HepG2 (cell line): ENCODE measurements around the gene PTGIR. TPM values are rescaled to one million over a fixed set of nuclear protein-coding genes. Genes with fewer than 3 reads are reported as not detected.

Experiments used
- ARNTL ChIP-seq: sonication (generic); formaldehyde crosslinking; IDR thresholded peaks from 2 replicates; pipeline ENCODE4 v1.4.0; 2020; ENCODE audit warnings: mild to moderate bottlenecking, missing genetic modification reagents
- DNMT1 ChIP-seq: sonication (generic); formaldehyde crosslinking; IDR thresholded peaks from 2 replicates; pipeline ENCODE4 v1.5.1; 2020; ENCODE audit warnings: mild to moderate bottlenecking, missing genetic modification reagents
- DPF2 ChIP-seq: sonication (generic); formaldehyde crosslinking; IDR thresholded peaks from 2 replicates; pipeline ENCODE4 v1.4.0; 2020; ENCODE audit warnings: mild to moderate bottlenecking, low read depth, missing genetic modification reagents, borderline replicate concordance
- FOXA1 ChIP-seq, 2 experiments: fragments of 450-650 bp in 1 of 2; sonication (generic) in 1 of 2; formaldehyde crosslinking in 1 of 2; IDR thresholded peaks; 2 replicates each; pipeline versions ENCODE4 v1.4.0 to v1.6.1; 2016 to 2020; ENCODE audit warnings: missing genetic modification reagents in 1 of 2
- GATAD2A ChIP-seq: IDR thresholded peaks from 2 replicates; pipeline ENCODE4 v1.6.1; 2016
- KMT2B ChIP-seq: IDR thresholded peaks from 2 replicates; pipeline ENCODE4 v1.6.1; 2016; ENCODE audit warnings: missing genetic modification reagents, missing compliant biosample characterization
- MTF1 ChIP-seq: sonication (generic); formaldehyde crosslinking; IDR thresholded peaks from 2 replicates; pipeline ENCODE4 v1.5.0; 2020; ENCODE audit warnings: missing genetic modification reagents
- MYC ChIP-seq: sonication (generic); formaldehyde crosslinking; IDR thresholded peaks from 2 replicates; pipeline ENCODE4 v1.9.0; 2021; ENCODE audit warnings: missing genetic modification reagents, borderline replicate concordance
- SRSF9 ChIP-seq: fragments of 200-400 bp; formaldehyde crosslinking; IDR thresholded peaks from 2 replicates; pipeline ENCODE4 v1.6.1; 2018; ENCODE audit warnings: borderline replicate concordance, mild to moderate bottlenecking, low read depth, low read length; ENCODE audit not compliant: insufficient read depth, poor library complexity, severe bottlenecking
- TRAFD1 ChIP-seq: sonication (generic); formaldehyde crosslinking; IDR thresholded peaks from 2 replicates; pipeline ENCODE4 v1.5.1; 2020; ENCODE audit warnings: missing genetic modification reagents, mild to moderate bottlenecking, borderline replicate concordance
- ZBTB40 ChIP-seq, 2 experiments: fragments of 450-650 bp in 1 of 2; sonication (generic) in 1 of 2; formaldehyde crosslinking in 1 of 2; IDR thresholded peaks; 2 replicates each; pipeline versions ENCODE4 v1.6.1 to v1.8.0; 2016 to 2022; ENCODE audit warnings: antibody characterized with exemption in 1 of 2, mild to moderate bottlenecking in 1 of 2, missing genetic modification reagents in 1 of 2
- ZNF143 ChIP-seq: sonication (generic); formaldehyde crosslinking; IDR thresholded peaks from 2 replicates; pipeline ENCODE4 v1.4.0; 2020; ENCODE audit warnings: missing genetic modification reagents
- ZNF225 ChIP-seq: sonication (generic); formaldehyde crosslinking; IDR thresholded peaks from 2 replicates; pipeline ENCODE4 v1.4.0; 2020; ENCODE audit warnings: mild to moderate bottlenecking, missing genetic modification reagents
- ZNF292 ChIP-seq: sonication (generic); formaldehyde crosslinking; IDR thresholded peaks from 2 replicates; pipeline ENCODE4 v1.8.1; 2022; ENCODE audit warnings: mild to moderate bottlenecking, low read depth, missing genetic modification reagents, borderline replicate concordance
- ZNF703 ChIP-seq: sonication (generic); formaldehyde crosslinking; IDR thresholded peaks from 2 replicates; pipeline ENCODE4 v1.5.1; 2020; ENCODE audit warnings: missing genetic modification reagents, mild to moderate bottlenecking, moderate library complexity, borderline replicate concordance
- ZNF839 ChIP-seq: sonication (generic); formaldehyde crosslinking; IDR thresholded peaks from 2 replicates; pipeline ENCODE4 v1.4.0; 2020; ENCODE audit warnings: missing genetic modification reagents, mild to moderate bottlenecking, borderline replicate concordance
- ZZZ3 ChIP-seq: sonication (generic); formaldehyde crosslinking; IDR thresholded peaks from 2 replicates; pipeline ENCODE4 v1.4.0; 2020; ENCODE audit warnings: missing genetic modification reagents, mild to moderate bottlenecking, borderline replicate concordance
- polyA plus RNA-seq, 8 experiments: library from polyadenylated mRNA; depleted of rRNA in 3 of 8; stranded (reverse) in 7 of 8; unstranded in 1 of 8; fragments of >200 nt; fragmentation: Illumina TruSeq in 4 of 8; extraction: Trizol in 4 of 8; gene quantifications; 2 replicates each; pipeline versions ENCODE4 v1.2.1 to v1.2.3, GENCODE V29; 2011 to 2016; ENCODE audit warnings: low read depth in 4 of 8, missing spikeins in 1 of 8, mixed read lengths in 1 of 8; ENCODE audit not compliant: insufficient read depth in 1 of 8
- total RNA-seq, 5 experiments: library from RNA; depleted of rRNA; stranded (reverse); fragments of >200 nt; fragmentation: Illumina TruSeq; extraction: Trizol; gene quantifications; 2 replicates each; pipeline ENCODE4 v1.2.3, GENCODE V29; 2016; ENCODE audit warnings: low read depth in 1 of 5

The PTGIR gene
- total and polyA plus RNA-seq, 2 of the 13 experiments (the other 11 are each of a cell fraction or from before 2014, with no cell fraction given) = not detected

GRCh38 chr19:46600384-46601317, 24.2 kb downstream of the PTGIR start (continued):
- TF ChIP-seq ZBTB40 (IDR thresholded peaks at IDR 0.05) (no peak), ZBTB40 (CRISPR knock-in tag; IDR thresholded peaks at IDR 0.05) (peak; percentile 35), ZNF839 (CRISPR knock-in tag) (no peak), ZNF225 (CRISPR knock-in tag) (peak; percentile 29; the same call in 1 of the 2 replicates), MTF1 (CRISPR knock-in tag) (no peak), ZNF143 (CRISPR knock-in tag) (0 out of 2 replicates have a peak, but pooled peaks have one; percentile 37), DNMT1 (no peak), MYC (peak; percentile 77; the same call in 1 of the 2 replicates), DPF2 (CRISPR knock-in tag) (no peak), TRAFD1 (CRISPR knock-in tag) (no peak), ZNF292 (no peak), SRSF9 (no peak), KMT2B (peak; percentile 81), ARNTL (no peak), ZNF703 (no peak; the same call in 1 of the 2 replicates), ZZZ3 (CRISPR knock-in tag) (no peak; the same call in 1 of the 2 replicates), FOXA1 (IDR thresholded peaks at IDR 0.05) (no peak), FOXA1 (CRISPR knock-in tag; IDR thresholded peaks at IDR 0.05) (peak; percentile 40; the same call in 1 of the 2 replicates), GATAD2A (CRISPR knock-in tag) (peak; percentile 61; the same call in 1 of the 2 replicates)
